Endothelial cell of umbilical vein (primary cell): Measurements from ENCODE around the gene LPP. TPM values are rescaled to one million over a fixed set of nuclear protein-coding genes. Genes with fewer than 3 reads are reported as not detected.

Experiments
- BruUV-seq: library from RNA; stranded (reverse); fragments of 400-500 nt; replicated peaks from 2 replicates; lab custom pipeline; 2021; lab: Mats Ljungman, UMichigan
- CTCF ChIA-PET: fragments of 300-600, 350-600 bp; sonication (Branson Sonifier 250); formaldehyde crosslinking; loops from one replicate; lab custom pipeline; 2021; ENCODE audit warnings: antibody characterized with exemption, inconsistent platforms; lab: Charles Lee
- POLR2A ChIA-PET: fragments of 300-600, 350-600 bp; sonication (Branson Sonifier 250); formaldehyde crosslinking; loops from one replicate; lab custom pipeline; 2021; ENCODE audit warnings: antibody characterized with exemption, inconsistent platforms; lab: Charles Lee
- DNase-seq: peaks from one replicate; pipeline ENCODE4 v3.0.0-alpha.2; 2011; ENCODE audit warnings: low read depth, low spot score
- FAIRE-seq: peaks from 2 replicates; lab custom pipeline; 2011; peaks lifted over from hg19 to GRCh38; lab: Jason Lieb, UNC
- H2AFZ ChIP-seq: 2 replicates; pipeline ENCODE4 v1.6.0; 2012; ENCODE audit warnings: low read depth, low read length, control low read depth, inconsistent platforms
- H3K27ac ChIP-seq: 2 replicates; pipeline ENCODE4 v1.5.1; 2011; ENCODE audit warnings: low read depth, mild to moderate bottlenecking, control low read depth, low read length, moderate library complexity; ENCODE audit not compliant: insufficient read depth
- H3K27me3 ChIP-seq, 2 experiments: 2 replicates each; pipeline versions ENCODE4 v1.6.0 to v1.6.1; 2011; ENCODE audit warnings: low read length in 2 of 2, mixed read lengths in 1 of 2; ENCODE audit not compliant: control insufficient read depth in 2 of 2, insufficient read depth in 2 of 2
- H3K36me3 ChIP-seq, 2 experiments: 2 replicates in 1 of 2; 3 replicates in 1 of 2; pipeline ENCODE4 v1.5.1; 2011; ENCODE audit warnings: low read length in 2 of 2, mild to moderate bottlenecking in 1 of 2, moderate library complexity in 1 of 2; ENCODE audit not compliant: control insufficient read depth in 2 of 2, insufficient read depth in 2 of 2; ENCODE audit errors: extremely low read depth in 1 of 2
- H3K4me1 ChIP-seq: 3 replicates; pipeline ENCODE4 v1.5.1; 2011; ENCODE audit warnings: mild to moderate bottlenecking, low read length; ENCODE audit not compliant: control insufficient read depth, insufficient read depth; ENCODE audit errors: extremely low read depth
- H3K4me2 ChIP-seq: 2 replicates; pipeline ENCODE4 v1.6.1; 2011; ENCODE audit warnings: low read length, control low read depth, mixed read lengths; ENCODE audit not compliant: insufficient read depth
- H3K4me3 ChIP-seq, 3 experiments: fragments of 200-600 bp in 1 of 3; sonication (generic), shearing (Covaris generic) in 1 of 3; replicated peaks in 1 of 3; 2 replicates each; pipeline ENCODE4 v1.5.1; 2011 to 2016; ENCODE audit warnings: control low read depth in 3 of 3, low read length in 3 of 3, mild to moderate bottlenecking in 2 of 3, inconsistent platforms in 1 of 3, low read depth in 1 of 3, moderate library complexity in 1 of 3; ENCODE audit not compliant: insufficient read depth in 1 of 3
- H3K79me2 ChIP-seq: 2 replicates; pipeline ENCODE4 v1.6.0; 2012; ENCODE audit warnings: low read length, inconsistent platforms; ENCODE audit not compliant: control insufficient read depth, insufficient read depth
- H3K9ac ChIP-seq: replicated peaks from 2 replicates; pipeline ENCODE3; 2011; ENCODE audit warnings: low read length, control low read depth; ENCODE audit not compliant: insufficient read depth; ENCODE audit errors: extremely low read depth
- H3K9me1 ChIP-seq: replicated peaks from 3 replicates; pipeline ENCODE4 v1.6.0; 2011; ENCODE audit warnings: mild to moderate bottlenecking, low read length; ENCODE audit not compliant: control insufficient read depth, insufficient read depth; ENCODE audit errors: extremely low read depth
- H3K9me3 ChIP-seq: replicated peaks from 2 replicates; pipeline ENCODE4 v1.5.1; 2012; ENCODE audit warnings: low read length, inconsistent platforms; ENCODE audit not compliant: control insufficient read depth, insufficient read depth
- H4K20me1 ChIP-seq: replicated peaks from 2 replicates; pipeline ENCODE3; 2011; ENCODE audit warnings: mild to moderate bottlenecking, low read length; ENCODE audit not compliant: control insufficient read depth, insufficient read depth; ENCODE audit errors: extremely low read depth
- CTCF ChIP-seq, 2 donors: IDR thresholded peaks; 1 replicate in 1 of 2; 2 replicates in 1 of 2; pipeline ENCODE4 v1.5.1; 2011; ENCODE audit warnings: low read length in 2 of 2, mild to moderate bottlenecking in 2 of 2, moderate library complexity in 2 of 2, control low read depth in 1 of 2, inconsistent platforms in 1 of 2, low read depth in 1 of 2; ENCODE audit not compliant: insufficient read depth in 1 of 2; ENCODE audit errors: extremely low read depth in 1 of 2
- EZH2 ChIP-seq: IDR thresholded peaks from 2 replicates; pipeline ENCODE4 v1.6.1; 2012; ENCODE audit warnings: borderline replicate concordance, low read depth, mild to moderate bottlenecking, moderate library complexity, low read length, inconsistent platforms; ENCODE audit not compliant: severe bottlenecking
- FOS ChIP-seq: IDR thresholded peaks from 2 replicates; pipeline ENCODE4 v1.6.1; 2011; ENCODE audit warnings: mild to moderate bottlenecking, low read length, moderate library complexity, borderline replicate concordance; ENCODE audit not compliant: insufficient read depth
- GATA2 ChIP-seq: IDR thresholded peaks from 2 replicates; pipeline ENCODE4 v1.7.0; 2011; ENCODE audit warnings: low read depth, mild to moderate bottlenecking, moderate library complexity, mixed read lengths, low read length; ENCODE audit not compliant: insufficient read length, insufficient read depth
- JUN ChIP-seq: IDR thresholded peaks from 2 replicates; pipeline ENCODE4 v1.6.1; 2011; ENCODE audit warnings: borderline replicate concordance, low read depth; ENCODE audit not compliant: insufficient read length, insufficient read depth
- MAX ChIP-seq: IDR thresholded peaks from 2 replicates; pipeline ENCODE4 v1.6.1; 2011; ENCODE audit not compliant: insufficient read depth, insufficient read length
- MYC ChIP-seq: IDR thresholded peaks from one replicate; pipeline ENCODE4 v1.6.1; 2011; ENCODE audit warnings: mild to moderate bottlenecking, low read depth, low read length
- POLR2A ChIP-seq: IDR thresholded peaks from 2 replicates; pipeline ENCODE4 v1.6.1; 2012; ENCODE audit warnings: low read depth, mild to moderate bottlenecking, control low read depth, low read length
- POLR2AphosphoS5 ChIP-seq: IDR thresholded peaks from 2 replicates; pipeline ENCODE4 v1.6.1; 2012; ENCODE audit warnings: low read depth, mild to moderate bottlenecking, control low read depth, low read length, moderate library complexity; ENCODE audit not compliant: insufficient read depth
- dilution Hi-C: fragments of 300-500 bp; cut with MboI; formaldehyde crosslinking; loops from one replicate; pipeline ENCODE4 v1.15.0; 2019; ENCODE audit warnings: low sequenced_read_pairs; ENCODE audit not compliant: extremely low pct_ligation_motif_present
- intact Hi-C: fragments of 100-400 bp; cut with micrococcal nuclease; formaldehyde crosslinking; loops from one replicate; pipeline ENCODE4 v1.10.0; 2022
- polyA plus RNA-seq, 4 experiments: library from polyadenylated mRNA; depleted of rRNA in 3 of 4; stranded (reverse) in 3 of 4; unstranded in 1 of 4; fragments of >200 nt; gene quantifications; 2 replicates each; pipeline versions ENCODE4 v1.2.1 to v1.2.3, GENCODE V29; 2011 to 2012; ENCODE audit warnings: missing spikeins in 1 of 4
- total RNA-seq: library from RNA; stranded (reverse); gene quantifications from 2 replicates; pipeline ENCODE4 v1.2.3, GENCODE V29; 2021

Gene LPP
- total and polyA plus RNA-seq, 2 donors (not counting 3 experiments of a cell fraction or from before 2014, with no cell fraction given), result 16.9 to 153 TPM

GRCh38 chr3:188742755-188743550 lies 589.0 kb downstream of the LPP start:
- no peak overlapping the region for H3K9ac ChIP-seq
- H3K4me2 ChIP-seq, result no peak overlapping the region
- H3K79me2 ChIP-seq, result no peaks in the 10 kb centered on the region
- no peaks in the 10 kb centered on the region for H3K4me1 ChIP-seq
- intact Hi-C loops, result loop anchor here (10.0 kb wide), 1 partner anchor 708 kb away; no protein-coding TSS in a partner anchor
- no peaks in the 10 kb centered on the region for H3K36me3 ChIP-seq
- no TSS peak for BruUV-seq
- H2AFZ ChIP-seq, result no peak overlapping the region
- POLR2A ChIA-PET, result no interaction called here
- H3K27ac ChIP-seq, result no peak overlapping the region
- no peaks in the 10 kb centered on the region for H3K9me3 ChIP-seq
- H3K4me3 ChIP-seq, result no peak overlapping the region
- dilution Hi-C loops, result no loop called here
- H3K27me3 ChIP-seq, result no peaks in the 10 kb centered on the region
- H4K20me1 ChIP-seq, result no peaks in the 10 kb centered on the region
- CTCF ChIA-PET, result interaction anchor here (1.0 kb wide), 1 partner anchor 8 kb away, joined by 3 read pairs; no protein-coding TSS in a partner anchor
- no peak for DNase-seq
- FAIRE-seq, result no peak
- H3K9me1 ChIP-seq, result no peaks in the 10 kb centered on the region
- no peak for TF ChIP-seq MYC
- TF ChIP-seq EZH2, result no peak
- TF ChIP-seq FOS, result no peak
- TF ChIP-seq POLR2A, result no peak
- no peak for TF ChIP-seq GATA2
- no peak for TF ChIP-seq JUN
- no peak for TF ChIP-seq POLR2AphosphoS5
- no peak for TF ChIP-seq MAX
- TF ChIP-seq CTCF (IDR thresholded peaks at IDR 0.05; ENCODE audit: extremely low read depth in 1 of 2, insufficient read depth in 1 of 2, low read depth in 1 of 2, low read length in 2 of 2), result no peak
